ENCODE data around the gene HIVEP3. TPM values are rescaled to one million over a fixed set of nuclear protein-coding genes. Genes with fewer than 3 reads are reported as not detected.
"Not testable (repeated sequence)": the region's sequence is repeated elsewhere in the genome, so short reads cannot be mapped to it uniquely, and the experiment has no call there.

The HIVEP3 gene
- total RNA-seq (2014; rRNA removed; shearing (Covaris generic)): 5.1 and 7.9 TPM in 2 replicates

DNA sequence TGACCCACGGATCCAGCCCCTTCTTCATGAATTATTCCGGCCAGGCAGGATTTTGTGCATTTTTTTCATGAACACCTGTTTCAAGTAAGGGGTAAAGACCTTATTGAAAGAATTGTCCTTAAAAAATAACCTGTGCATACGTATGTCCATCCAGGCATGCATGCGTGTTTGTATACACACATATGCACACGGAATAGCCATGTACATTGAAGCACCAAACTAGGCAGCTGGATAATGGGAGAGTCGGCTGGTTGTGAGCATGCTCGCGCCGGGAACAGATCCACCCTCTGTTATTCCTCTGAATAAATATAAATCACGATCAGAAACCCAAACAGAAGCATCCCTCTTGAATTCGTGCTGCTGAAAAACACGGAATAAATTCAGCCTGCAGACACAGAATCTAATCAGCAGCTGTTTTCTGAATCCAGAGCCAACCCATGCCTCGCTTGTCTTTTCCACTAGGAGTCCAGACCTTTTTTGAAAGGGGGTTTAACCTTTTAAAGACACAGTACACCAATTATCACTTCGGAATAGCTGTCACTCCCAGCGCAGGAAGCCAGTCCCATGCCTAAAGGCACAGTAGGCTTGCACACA is at the start of gene HIVEP3:
Gene HIVEP3 (minus strand): TSS at position 473 of the 594 bp plus-strand sequence.
- peak; percentile 53 for DNase-seq (ENCODE audit: low spot score)

- no peak for DNase-seq (ENCODE audit: low spot score)
Measured at GRCh38 chr1:41964400-41964799, 45.7 kb upstream of the HIVEP3 start.

DNA sequence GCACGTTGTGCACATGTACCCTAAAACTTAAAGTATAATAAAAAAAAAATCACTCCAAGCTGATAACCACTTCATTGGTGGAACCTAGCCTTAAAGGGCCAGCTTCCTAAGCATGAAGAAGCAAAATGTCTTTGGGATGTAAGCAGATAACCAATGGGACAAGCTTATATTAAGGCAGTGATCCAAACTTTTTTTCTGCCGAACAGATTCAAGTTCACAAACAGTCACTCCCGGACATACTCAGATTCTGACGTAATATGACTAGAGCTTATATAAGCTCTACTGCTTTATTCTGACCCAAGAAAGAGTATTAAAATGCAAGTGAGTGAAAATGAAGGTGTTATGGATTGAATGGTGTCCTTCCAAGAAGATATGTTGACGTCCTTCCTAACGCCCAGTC is 44.9 kb upstream of the HIVEP3 start:
- DNase-seq (ENCODE audit: low spot score): no peak

- DNase-seq (ENCODE audit: low spot score): no peak
Measured at GRCh38 chr1:41958015-41958673, 39.4 kb upstream of the HIVEP3 start.

DNA sequence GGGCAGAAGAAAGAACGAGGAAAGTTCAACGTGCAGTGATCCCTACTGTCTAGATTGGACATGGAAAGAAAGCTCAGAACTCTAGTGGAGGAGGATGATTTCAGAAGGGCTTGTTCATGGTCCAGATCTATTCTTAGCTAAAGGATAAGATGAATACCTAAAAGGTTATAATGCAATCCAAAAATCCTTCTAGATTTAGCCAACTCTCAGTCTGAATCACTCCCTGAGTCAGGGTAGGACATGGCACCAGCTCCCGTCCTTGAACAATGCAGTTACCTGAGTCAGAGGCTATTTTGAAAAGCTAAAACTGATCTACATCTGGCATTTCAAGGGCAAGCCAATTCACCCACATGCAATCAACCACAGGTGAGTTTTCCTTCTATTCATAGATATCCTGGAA is 38.8 kb upstream of the HIVEP3 start:
- DNase-seq (ENCODE audit: low spot score): peak; percentile 79

- peak; percentile 97 for DNase-seq (ENCODE audit: low spot score)
Measured at GRCh38 chr1:41955461-41956159, 36.9 kb upstream of the HIVEP3 start.

- DNase-seq (ENCODE audit: low spot score): peak; percentile 93
Measured at GRCh38 chr1:41954533-41954944, 35.8 kb upstream of the HIVEP3 start.

- no peak for DNase-seq (ENCODE audit: low spot score)
Measured at GRCh38 chr1:41953291-41953690, 34.6 kb upstream of the HIVEP3 start.

- DNase-seq (ENCODE audit: low spot score): no peak
Measured at GRCh38 chr1:41952208-41952607, 33.5 kb upstream of the HIVEP3 start.

GRCh38 chr1:41951492-41951891 is 32.8 kb upstream of the HIVEP3 start:
- not testable (repeated sequence) for DNase-seq (ENCODE audit: low spot score)

DNA sequence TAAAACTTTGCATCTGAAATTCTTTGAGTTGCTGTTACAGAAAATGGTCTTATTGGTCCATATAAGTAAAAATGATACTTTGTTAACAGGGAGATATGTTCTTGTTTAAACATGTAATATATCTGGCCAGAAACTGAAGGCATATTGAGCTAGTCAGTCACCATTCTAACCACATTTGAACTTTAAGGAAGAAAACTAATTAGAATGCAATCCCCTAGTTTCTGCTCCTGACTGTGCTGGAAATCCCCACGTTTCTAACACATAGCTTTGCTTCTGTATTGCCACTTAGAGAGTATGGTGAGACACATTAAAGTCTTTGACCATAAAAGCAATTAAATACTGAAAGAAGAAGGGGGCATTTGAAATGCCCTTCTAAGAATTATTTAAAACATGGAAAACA is 32.1 kb upstream of the HIVEP3 start:
- peak; percentile 25 for DNase-seq (ENCODE audit: low spot score)

GRCh38 chr1:41945946-41946345 is 27.2 kb upstream of the HIVEP3 start:
- DNase-seq (ENCODE audit: low spot score): not testable (repeated sequence)

GRCh38 chr1:41943717-41944116 is 25.0 kb upstream of the HIVEP3 start:
- DNase-seq (ENCODE audit: low spot score): no peak

- DNase-seq (ENCODE audit: low spot score): no peak
Measured at GRCh38 chr1:41942278-41942677, 23.6 kb upstream of the HIVEP3 start.

- no peak for DNase-seq (ENCODE audit: low spot score)
Measured at GRCh38 chr1:41941381-41941780, 22.7 kb upstream of the HIVEP3 start.

- DNase-seq (ENCODE audit: low spot score): no peak
Measured at GRCh38 chr1:41939194-41939593, 20.5 kb upstream of the HIVEP3 start.

GRCh38 chr1:41936107-41936506 is 17.4 kb upstream of the HIVEP3 start:
- peak; percentile 45 for DNase-seq (ENCODE audit: low spot score)

DNA sequence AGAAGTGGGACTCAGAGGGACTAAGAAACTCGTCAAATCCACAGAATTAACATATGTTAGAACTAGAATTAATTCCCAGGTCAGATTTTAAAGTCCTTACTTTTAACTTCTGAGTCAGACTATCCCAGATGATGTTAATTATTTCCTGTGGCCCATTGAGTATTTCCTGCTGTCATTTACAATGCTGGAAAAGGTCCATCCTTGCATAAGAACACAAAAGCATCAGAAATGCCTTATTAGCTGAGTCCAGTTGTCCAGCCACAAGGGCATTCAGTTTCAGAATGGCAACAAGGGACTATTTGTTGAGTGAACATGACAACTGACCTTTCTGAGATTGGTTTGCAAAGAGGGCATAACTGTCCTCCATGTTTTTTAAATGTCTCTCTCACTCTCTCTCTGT is 16.5 kb upstream of the HIVEP3 start:
- DNase-seq (ENCODE audit: low spot score): peak; percentile 53

DNA sequence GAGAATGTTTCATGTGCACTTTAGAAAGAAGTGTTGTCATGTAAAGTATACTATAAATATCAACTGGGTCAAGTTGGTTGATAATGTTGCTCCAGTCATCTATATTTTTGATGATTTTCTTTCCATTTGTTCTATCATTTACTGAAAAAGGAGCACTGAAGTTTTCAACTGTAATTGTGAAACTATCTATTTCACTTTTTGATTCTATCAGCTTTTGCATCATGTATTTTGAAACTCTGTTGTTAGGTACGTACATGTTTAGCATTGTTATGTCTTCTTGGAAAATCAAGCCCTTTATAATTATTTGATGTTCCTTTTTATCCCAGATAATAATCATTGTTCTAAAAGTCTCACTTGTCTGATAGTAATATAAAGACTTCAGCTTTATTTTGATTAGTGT is 14.4 kb upstream of the HIVEP3 start:
- no peak for DNase-seq (ENCODE audit: low spot score)

- no peak for DNase-seq (ENCODE audit: low spot score)
Measured at GRCh38 chr1:41931578-41931977, 12.9 kb upstream of the HIVEP3 start.

DNA sequence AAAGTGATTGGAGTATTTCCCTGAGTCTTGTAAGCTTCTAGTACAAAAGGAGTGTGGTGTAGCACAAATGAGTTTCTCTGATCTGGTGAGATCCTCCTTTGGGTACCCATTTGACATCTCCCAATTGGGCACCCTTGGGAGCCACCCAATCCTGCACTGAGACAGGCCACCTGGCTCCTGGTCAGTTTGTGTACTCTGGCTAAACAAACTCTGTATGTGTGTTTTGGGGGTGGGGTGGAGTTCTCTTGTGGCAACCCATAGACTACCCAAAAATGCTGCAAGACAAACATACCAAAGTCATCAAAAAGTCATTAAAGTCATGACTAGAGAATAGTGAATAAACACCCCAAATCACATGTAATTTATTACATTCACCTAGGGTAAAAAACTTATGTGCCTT is 8.4 kb upstream of the HIVEP3 start:
- DNase-seq (ENCODE audit: low spot score): no peak

- no peak for DNase-seq (ENCODE audit: low spot score)
Measured at GRCh38 chr1:41925712-41926111, 7.0 kb upstream of the HIVEP3 start.

- no peak for DNase-seq (ENCODE audit: low spot score)
Measured at GRCh38 chr1:41924911-41925310, 6.2 kb upstream of the HIVEP3 start.

Data from A172 (cell line).